Endothelial cell of umbilical vein (primary cell): ENCODE data around the gene SAP30L. TPM values are rescaled to one million over a fixed set of nuclear protein-coding genes. Genes with fewer than 3 reads are reported as not detected.

Experiments used
- BruUV-seq: library from RNA; stranded (reverse); fragments of 400-500 nt; replicated peaks from 2 replicates; lab custom pipeline; 2021; lab: Mats Ljungman, UMichigan
- CTCF ChIA-PET: fragments of 300-600, 350-600 bp; sonication (Branson Sonifier 250); formaldehyde crosslinking; loops from one replicate; lab custom pipeline; 2021; ENCODE audit warnings: antibody characterized with exemption, inconsistent platforms; lab: Charles Lee
- POLR2A ChIA-PET: fragments of 300-600, 350-600 bp; sonication (Branson Sonifier 250); formaldehyde crosslinking; loops from one replicate; lab custom pipeline; 2021; ENCODE audit warnings: antibody characterized with exemption, inconsistent platforms; lab: Charles Lee
- DNase-seq: peaks from one replicate; pipeline ENCODE4 v3.0.0-alpha.2; 2011; ENCODE audit warnings: low read depth, low spot score
- FAIRE-seq: peaks from 2 replicates; lab custom pipeline; 2011; peaks lifted over from hg19 to GRCh38; lab: Jason Lieb, UNC
- H2AFZ ChIP-seq: 2 replicates; pipeline ENCODE4 v1.6.0; 2012; ENCODE audit warnings: low read depth, low read length, control low read depth, inconsistent platforms
- H3K27ac ChIP-seq: 2 replicates; pipeline ENCODE4 v1.5.1; 2011; ENCODE audit warnings: low read depth, mild to moderate bottlenecking, control low read depth, low read length, moderate library complexity; ENCODE audit not compliant: insufficient read depth
- H3K27me3 ChIP-seq, 2 experiments: 2 replicates each; pipeline versions ENCODE4 v1.6.0 to v1.6.1; 2011; ENCODE audit warnings: low read length in 2 of 2, mixed read lengths in 1 of 2; ENCODE audit not compliant: control insufficient read depth in 2 of 2, insufficient read depth in 2 of 2
- H3K36me3 ChIP-seq, 2 experiments: 2 replicates in 1 of 2; 3 replicates in 1 of 2; pipeline ENCODE4 v1.5.1; 2011; ENCODE audit warnings: low read length in 2 of 2, mild to moderate bottlenecking in 1 of 2, moderate library complexity in 1 of 2; ENCODE audit not compliant: control insufficient read depth in 2 of 2, insufficient read depth in 2 of 2; ENCODE audit errors: extremely low read depth in 1 of 2
- H3K4me1 ChIP-seq: 3 replicates; pipeline ENCODE4 v1.5.1; 2011; ENCODE audit warnings: mild to moderate bottlenecking, low read length; ENCODE audit not compliant: control insufficient read depth, insufficient read depth; ENCODE audit errors: extremely low read depth
- H3K4me2 ChIP-seq: 2 replicates; pipeline ENCODE4 v1.6.1; 2011; ENCODE audit warnings: low read length, control low read depth, mixed read lengths; ENCODE audit not compliant: insufficient read depth
- H3K4me3 ChIP-seq, 3 experiments: fragments of 200-600 bp in 1 of 3; sonication (generic), shearing (Covaris generic) in 1 of 3; replicated peaks in 1 of 3; 2 replicates each; pipeline ENCODE4 v1.5.1; 2011 to 2016; ENCODE audit warnings: control low read depth in 3 of 3, low read length in 3 of 3, mild to moderate bottlenecking in 2 of 3, inconsistent platforms in 1 of 3, low read depth in 1 of 3, moderate library complexity in 1 of 3; ENCODE audit not compliant: insufficient read depth in 1 of 3
- H3K79me2 ChIP-seq: 2 replicates; pipeline ENCODE4 v1.6.0; 2012; ENCODE audit warnings: low read length, inconsistent platforms; ENCODE audit not compliant: control insufficient read depth, insufficient read depth
- H3K9ac ChIP-seq: replicated peaks from 2 replicates; pipeline ENCODE3; 2011; ENCODE audit warnings: low read length, control low read depth; ENCODE audit not compliant: insufficient read depth; ENCODE audit errors: extremely low read depth
- H3K9me1 ChIP-seq: replicated peaks from 3 replicates; pipeline ENCODE4 v1.6.0; 2011; ENCODE audit warnings: mild to moderate bottlenecking, low read length; ENCODE audit not compliant: control insufficient read depth, insufficient read depth; ENCODE audit errors: extremely low read depth
- H3K9me3 ChIP-seq: replicated peaks from 2 replicates; pipeline ENCODE4 v1.5.1; 2012; ENCODE audit warnings: low read length, inconsistent platforms; ENCODE audit not compliant: control insufficient read depth, insufficient read depth
- H4K20me1 ChIP-seq: replicated peaks from 2 replicates; pipeline ENCODE3; 2011; ENCODE audit warnings: mild to moderate bottlenecking, low read length; ENCODE audit not compliant: control insufficient read depth, insufficient read depth; ENCODE audit errors: extremely low read depth
- CTCF ChIP-seq, 2 donors: IDR thresholded peaks; 1 replicate in 1 of 2; 2 replicates in 1 of 2; pipeline ENCODE4 v1.5.1; 2011; ENCODE audit warnings: low read length in 2 of 2, mild to moderate bottlenecking in 2 of 2, moderate library complexity in 2 of 2, control low read depth in 1 of 2, inconsistent platforms in 1 of 2, low read depth in 1 of 2; ENCODE audit not compliant: insufficient read depth in 1 of 2; ENCODE audit errors: extremely low read depth in 1 of 2
- EZH2 ChIP-seq: IDR thresholded peaks from 2 replicates; pipeline ENCODE4 v1.6.1; 2012; ENCODE audit warnings: borderline replicate concordance, low read depth, mild to moderate bottlenecking, moderate library complexity, low read length, inconsistent platforms; ENCODE audit not compliant: severe bottlenecking
- FOS ChIP-seq: IDR thresholded peaks from 2 replicates; pipeline ENCODE4 v1.6.1; 2011; ENCODE audit warnings: mild to moderate bottlenecking, low read length, moderate library complexity, borderline replicate concordance; ENCODE audit not compliant: insufficient read depth
- GATA2 ChIP-seq: IDR thresholded peaks from 2 replicates; pipeline ENCODE4 v1.7.0; 2011; ENCODE audit warnings: low read depth, mild to moderate bottlenecking, moderate library complexity, mixed read lengths, low read length; ENCODE audit not compliant: insufficient read length, insufficient read depth
- JUN ChIP-seq: IDR thresholded peaks from 2 replicates; pipeline ENCODE4 v1.6.1; 2011; ENCODE audit warnings: borderline replicate concordance, low read depth; ENCODE audit not compliant: insufficient read length, insufficient read depth
- MAX ChIP-seq: IDR thresholded peaks from 2 replicates; pipeline ENCODE4 v1.6.1; 2011; ENCODE audit not compliant: insufficient read depth, insufficient read length
- MYC ChIP-seq: IDR thresholded peaks from one replicate; pipeline ENCODE4 v1.6.1; 2011; ENCODE audit warnings: mild to moderate bottlenecking, low read depth, low read length
- POLR2A ChIP-seq: IDR thresholded peaks from 2 replicates; pipeline ENCODE4 v1.6.1; 2012; ENCODE audit warnings: low read depth, mild to moderate bottlenecking, control low read depth, low read length
- POLR2AphosphoS5 ChIP-seq: IDR thresholded peaks from 2 replicates; pipeline ENCODE4 v1.6.1; 2012; ENCODE audit warnings: low read depth, mild to moderate bottlenecking, control low read depth, low read length, moderate library complexity; ENCODE audit not compliant: insufficient read depth
- dilution Hi-C: fragments of 300-500 bp; cut with MboI; formaldehyde crosslinking; loops from one replicate; pipeline ENCODE4 v1.15.0; 2019; ENCODE audit warnings: low sequenced_read_pairs; ENCODE audit not compliant: extremely low pct_ligation_motif_present
- intact Hi-C: fragments of 100-400 bp; cut with micrococcal nuclease; formaldehyde crosslinking; loops from one replicate; pipeline ENCODE4 v1.10.0; 2022
- polyA plus RNA-seq, 4 experiments: library from polyadenylated mRNA; depleted of rRNA in 3 of 4; stranded (reverse) in 3 of 4; unstranded in 1 of 4; fragments of >200 nt; gene quantifications; 2 replicates each; pipeline versions ENCODE4 v1.2.1 to v1.2.3, GENCODE V29; 2011 to 2012; ENCODE audit warnings: missing spikeins in 1 of 4
- total RNA-seq: library from RNA; stranded (reverse); gene quantifications from 2 replicates; pipeline ENCODE4 v1.2.3, GENCODE V29; 2021

Gene SAP30L
- total and polyA plus RNA-seq, 2 donors (not counting 3 experiments of a cell fraction or from before 2014, with no cell fraction given): 18.1 to 37.8 TPM

DNA sequence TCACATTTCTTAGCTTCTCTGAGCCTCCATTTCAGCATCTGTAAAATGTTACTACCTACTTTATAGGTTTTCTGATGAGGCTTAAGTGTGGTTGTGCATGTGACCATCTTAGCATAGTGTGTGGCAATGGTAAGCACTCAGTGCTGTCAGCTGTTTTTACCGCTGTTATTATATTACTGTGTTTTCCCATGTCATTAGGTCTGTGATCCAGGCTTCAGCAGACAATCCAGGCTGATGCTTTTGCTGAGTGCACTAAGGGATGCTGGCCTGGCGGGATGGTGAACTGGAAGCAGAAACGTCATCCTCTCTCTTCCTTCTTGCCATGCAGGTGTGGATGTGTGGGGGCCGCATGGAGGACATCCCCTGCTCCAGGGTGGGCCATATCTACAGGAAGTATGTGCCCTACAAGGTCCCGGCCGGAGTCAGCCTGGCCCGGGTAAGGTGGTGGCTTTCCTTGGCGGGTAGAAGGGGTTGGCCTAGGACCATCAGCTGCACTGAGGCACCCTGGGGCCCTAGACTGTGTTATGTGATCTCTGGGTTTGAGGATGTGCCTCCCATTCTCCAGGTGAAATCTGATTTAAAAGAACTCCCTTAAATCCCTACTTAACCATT, 41.9 kb upstream of the SAP30L start:
- DNase-seq (no peak), FAIRE-seq (peak; percentile 62)
- Histone ChIP-seq H3K9me3 (no peaks in the 10 kb centered on the region), H3K36me3 (no peaks in the 10 kb centered on the region), H3K4me3 (no peak overlapping the region), H3K79me2 (no peaks in the 10 kb centered on the region), H3K27ac (no peak overlapping the region), H3K27me3 (no peaks in the 10 kb centered on the region), H3K9me1 (no peaks in the 10 kb centered on the region), H4K20me1 (no peaks in the 10 kb centered on the region), H3K4me2 (no peak overlapping the region), H3K9ac (no peak overlapping the region), H2AFZ (no peak overlapping the region), H3K4me1 (no peaks in the 10 kb centered on the region)
- dilution Hi-C loops (no loop called here), intact Hi-C loops (loop anchor here (2.0 kb wide), 1 partner anchor 35 kb away; no protein-coding TSS in a partner anchor)
- CTCF ChIA-PET: interaction anchor here (0.7 to 4.5 kb wide), 16 partner anchors 16 to 429 kb away, joined by 3 to 175 read pairs (median 5); partner anchors contain the start of gene GALNT10
- TF ChIP-seq GATA2 (no peak), EZH2 (no peak), JUN (no peak), MYC (no peak), POLR2A (no peak), MAX (no peak), FOS (no peak), POLR2AphosphoS5 (no peak), CTCF (IDR thresholded peaks at IDR 0.05; ENCODE audit: extremely low read depth in 1 of 2, insufficient read depth in 1 of 2, low read depth in 1 of 2, low read length in 2 of 2) (no peak)
- no TSS peak for BruUV-seq
- POLR2A ChIA-PET: no interaction called here
